ENCODE data around the gene GP1BA.

GP1BA gene

DNA sequence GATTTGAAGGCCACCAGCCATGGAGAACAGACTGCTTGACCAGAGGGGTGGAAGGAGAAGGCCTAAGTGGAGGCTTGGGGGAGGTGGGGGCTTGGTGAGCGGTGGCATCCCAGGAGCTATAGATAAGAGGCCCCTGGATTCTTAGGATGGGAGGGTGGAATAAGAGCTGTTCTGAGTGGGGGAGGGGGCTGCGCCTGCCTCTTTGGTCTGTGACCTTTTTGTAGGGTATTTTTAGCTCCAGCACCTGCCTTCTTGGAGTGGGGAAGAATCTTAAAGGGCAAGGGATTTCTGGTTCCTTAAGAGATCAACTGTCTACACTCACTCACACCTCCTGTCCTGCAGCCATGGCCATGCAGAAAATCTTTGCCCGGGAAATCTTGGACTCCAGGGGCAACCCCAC is 19.4 kb downstream of the GP1BA start:
- peak; percentile 14 for DNase-seq

GRCh38 chr17:4953451-4953961 is 21.4 kb downstream of the GP1BA start:
- DNase-seq: no peak

DNA sequence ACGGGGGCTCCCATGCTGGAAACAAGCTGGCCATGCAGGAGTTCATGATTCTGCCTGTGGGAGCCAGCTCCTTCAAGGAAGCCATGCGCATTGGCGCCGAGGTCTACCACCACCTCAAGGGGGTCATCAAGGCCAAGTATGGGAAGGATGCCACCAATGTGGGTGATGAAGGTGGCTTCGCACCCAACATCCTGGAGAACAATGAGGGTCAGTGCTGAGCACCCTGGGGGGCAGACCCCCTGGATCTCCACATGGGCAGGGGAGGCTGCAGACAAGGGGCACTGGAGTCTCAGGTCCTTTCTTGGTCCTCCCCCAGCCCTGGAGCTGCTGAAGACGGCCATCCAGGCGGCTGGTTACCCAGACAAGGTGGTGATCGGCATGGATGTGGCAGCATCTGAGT is 23.0 kb downstream of the GP1BA start:
- no peak for DNase-seq

- no peak for DNase-seq
These were observed 24.5 kb downstream of the GP1BA start for GRCh38 chr17:4956493-4957061.

GRCh38 chr17:4958102-4958501 is 26.0 kb downstream of the GP1BA start:
- DNase-seq: no peak

- DNase-seq: no peak
These were observed 27.3 kb downstream of the GP1BA start for GRCh38 chr17:4959261-4959965.

DNA sequence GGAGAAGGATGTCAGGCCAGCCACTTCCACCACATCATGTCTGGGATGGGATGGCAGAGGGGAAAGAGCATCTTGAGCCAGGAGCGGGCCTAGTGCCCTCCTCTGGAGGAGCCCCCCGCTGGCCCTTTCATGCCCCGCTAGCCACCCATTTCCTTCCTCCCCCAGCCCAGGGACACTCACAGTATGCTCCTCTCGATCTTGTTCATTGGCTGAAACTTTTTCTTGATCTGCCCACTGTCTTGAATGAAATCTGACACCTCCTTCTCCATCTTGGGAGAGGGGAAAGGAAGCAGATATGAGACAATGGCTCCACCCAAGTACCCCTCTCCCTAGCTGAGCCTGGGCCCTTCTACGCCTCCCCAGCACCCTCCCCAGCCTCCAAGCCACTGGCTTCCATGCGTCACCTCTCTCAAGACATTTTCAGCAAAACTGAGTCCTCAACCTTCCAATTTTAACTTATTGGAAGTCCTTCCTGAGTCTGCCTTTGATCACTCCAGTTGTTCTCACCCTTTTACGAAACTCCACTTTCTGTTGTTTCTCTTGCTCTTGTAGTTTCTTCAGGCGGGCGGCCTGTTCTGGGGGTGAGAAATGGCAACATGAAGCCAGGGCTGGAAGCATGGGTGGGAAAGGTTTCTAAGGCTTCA is 28.3 kb downstream of the GP1BA start:
- no peak for DNase-seq

DNA sequence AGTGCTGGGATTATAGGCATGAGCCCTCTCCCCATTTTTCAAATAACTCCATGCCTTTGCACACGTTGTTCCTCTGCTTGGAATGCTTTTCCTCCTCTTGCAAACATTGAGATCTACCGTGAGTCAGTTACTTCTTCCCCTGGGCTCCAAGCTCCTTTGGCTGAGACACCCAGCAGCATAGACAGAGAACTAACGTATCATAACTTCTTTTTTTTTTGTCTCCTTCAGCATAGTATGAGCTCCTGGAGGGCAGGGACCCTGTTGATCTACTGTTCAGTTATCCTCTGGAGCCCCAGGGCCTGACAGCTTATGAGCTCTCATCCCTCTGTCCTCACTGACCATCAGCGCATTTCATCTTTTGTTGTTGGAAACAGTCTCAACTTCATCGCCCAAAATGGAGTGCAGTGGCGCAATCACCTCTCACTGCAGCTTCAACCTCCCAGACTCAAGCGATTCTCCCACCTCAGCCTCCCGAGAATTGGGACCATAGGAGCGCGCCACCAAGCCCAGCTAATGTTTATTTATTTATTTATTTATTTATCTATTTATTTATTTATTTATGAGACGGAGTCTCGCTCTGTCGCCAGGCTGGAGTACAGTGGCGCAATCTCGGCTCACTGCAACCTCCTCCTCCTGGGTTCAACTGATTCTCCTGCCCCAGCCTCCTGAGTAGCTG is 33.4 kb downstream of the GP1BA start:
- DNase-seq: no peak

GRCh38 chr17:4966844-4967538 is 34.9 kb downstream of the GP1BA start:
- DNase-seq: peak; percentile 100

DNA sequence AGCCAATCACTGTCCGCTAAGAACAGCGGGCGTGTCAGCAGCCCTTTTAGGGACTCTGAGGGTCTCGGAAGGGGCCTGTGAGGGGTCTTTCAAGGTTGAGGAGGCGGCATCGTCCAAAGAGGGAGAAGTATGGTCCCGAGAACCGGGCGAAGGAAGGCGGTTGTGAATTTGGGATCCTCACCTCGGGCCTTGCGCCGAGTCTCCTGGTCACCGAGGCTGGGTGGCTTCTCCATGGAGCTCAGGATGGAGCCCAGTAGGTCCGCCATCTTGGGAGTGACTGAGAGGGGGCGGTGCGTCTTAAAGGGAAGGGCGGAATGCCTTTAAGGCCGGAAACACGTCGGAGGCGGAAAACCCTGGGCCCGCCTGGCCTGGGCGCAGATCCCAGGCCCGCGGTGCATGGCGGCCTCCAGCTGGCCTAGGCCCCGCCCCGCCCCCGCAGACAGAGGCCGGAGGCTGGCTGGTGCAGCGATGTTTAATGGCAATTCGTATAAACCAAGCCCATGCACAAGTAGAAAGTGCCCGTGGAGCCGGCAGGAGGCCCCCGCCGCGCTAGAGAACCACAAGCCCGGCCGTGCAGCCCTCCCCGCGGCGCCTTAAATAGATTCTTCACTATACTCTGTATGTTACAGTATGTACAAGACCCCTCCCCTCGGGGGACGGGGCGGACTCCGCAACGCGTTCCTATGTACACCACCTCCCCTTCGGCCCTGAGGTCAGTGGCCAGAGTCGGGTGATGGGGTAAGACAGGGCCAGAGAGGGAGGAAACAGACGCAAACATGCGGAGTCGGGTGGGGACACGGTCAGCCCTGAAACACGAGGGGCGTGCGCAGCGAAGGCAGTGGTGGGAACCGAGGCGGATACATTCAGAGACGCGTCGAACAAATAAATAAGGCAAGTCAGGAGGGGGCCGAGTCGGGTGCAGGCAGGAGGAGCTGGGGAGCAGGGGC is 35.7 kb downstream of the GP1BA start, which contains the start of gene SPAG7:
Gene SPAG7 (minus strand): TSS at position 279 of the 947 bp plus-strand sequence. CDS start 13 bp downstream, at position 266.
- DNase-seq: peak; percentile 97

DNA sequence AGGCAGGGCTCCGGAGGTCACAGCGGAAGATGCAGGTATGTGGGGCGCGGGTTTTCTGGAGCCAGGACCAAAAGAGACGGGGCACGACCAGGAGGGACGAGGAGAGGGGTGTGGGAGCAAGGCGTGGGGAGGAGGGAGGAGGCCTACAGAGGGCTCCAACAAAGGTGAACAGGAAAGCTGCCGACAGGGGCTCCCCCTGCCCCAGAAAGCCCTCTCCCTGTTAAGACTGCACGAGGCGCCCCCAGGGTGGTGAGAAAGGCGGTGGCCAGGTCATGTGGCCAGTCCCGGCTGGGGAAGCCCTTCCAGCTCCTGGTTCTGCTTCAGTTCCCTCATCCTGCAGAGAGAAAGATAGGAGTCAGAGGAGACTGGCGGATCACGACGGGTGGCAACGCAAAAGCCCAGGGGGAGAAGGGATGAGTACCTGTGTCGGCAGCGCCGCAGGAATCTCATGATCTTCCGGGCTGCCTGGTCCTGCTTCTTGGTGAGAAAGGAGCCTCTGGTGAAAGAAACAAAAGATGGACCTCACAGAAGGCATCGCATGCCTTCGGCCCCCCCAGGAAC is 36.5 kb downstream of the GP1BA start:
- no peak for DNase-seq

DNA sequence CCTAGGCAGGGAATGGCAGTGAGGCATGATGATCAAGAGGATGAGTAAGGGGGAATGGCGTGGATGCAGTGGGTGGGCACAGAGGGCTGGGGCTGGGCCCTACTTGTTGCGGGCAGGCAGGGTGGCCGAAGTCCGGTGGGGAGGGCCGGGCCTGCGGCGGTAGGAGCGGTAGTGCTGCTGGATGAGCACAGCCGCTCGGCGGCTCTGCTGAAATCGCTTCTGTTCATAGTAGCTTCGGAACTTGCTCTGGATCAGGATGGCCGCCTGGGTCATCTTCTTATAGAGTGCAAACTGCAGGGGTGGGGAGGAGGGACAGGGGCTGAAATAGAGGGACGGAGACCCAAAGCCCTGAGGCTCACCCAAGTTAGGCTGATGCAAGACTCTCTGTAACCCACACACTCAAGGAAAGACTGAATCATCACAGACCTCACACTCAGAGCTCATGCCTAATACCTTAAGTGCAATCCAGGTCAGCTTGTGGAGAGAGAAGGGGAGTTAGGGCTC is 37.0 kb downstream of the GP1BA start:
- DNase-seq: no peak

DNA sequence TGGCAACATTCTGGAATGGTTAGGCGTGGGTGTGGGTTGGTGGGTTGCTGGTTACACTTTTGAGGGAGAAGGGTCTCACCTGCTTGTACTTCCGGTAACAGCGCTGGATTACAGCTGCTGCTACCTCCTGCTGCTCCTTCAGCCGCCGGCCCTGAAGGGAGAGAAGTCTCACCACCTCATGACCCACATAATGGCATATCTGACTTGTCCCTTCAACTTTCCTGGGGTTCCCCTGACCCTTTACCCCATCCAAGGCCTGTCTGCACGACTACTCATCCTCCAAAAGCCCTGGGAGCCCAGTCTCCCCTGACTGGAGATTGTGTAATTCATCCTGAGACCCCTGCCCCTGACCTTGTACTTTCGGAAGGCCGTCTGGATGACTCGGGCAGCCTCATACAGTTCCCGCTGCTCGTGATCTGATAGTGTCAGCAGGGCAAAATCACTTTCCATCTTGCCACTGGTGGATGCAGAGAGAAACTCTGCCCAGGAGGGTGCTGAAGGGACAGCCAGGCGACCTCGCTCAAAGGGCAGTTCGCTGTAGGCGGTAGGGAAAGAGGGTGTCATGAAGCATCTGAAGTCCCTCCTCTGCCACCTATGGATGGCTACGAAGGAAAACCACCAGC is 37.6 kb downstream of the GP1BA start:
- DNase-seq: no peak

GRCh38 chr17:4970273-4970672 is 38.2 kb downstream of the GP1BA start:
- no peak for DNase-seq

GRCh38 chr17:4971826-4972225 is 39.7 kb downstream of the GP1BA start:
- no peak for DNase-seq

- no peak for DNase-seq
These were observed 40.2 kb downstream of the GP1BA start for GRCh38 chr17:4972322-4972721.

- no peak for DNase-seq
These were observed 40.7 kb downstream of the GP1BA start for GRCh38 chr17:4972752-4973151.

GRCh38 chr17:4973256-4974114 is 41.4 kb downstream of the GP1BA start:
- DNase-seq: no peak

DNA sequence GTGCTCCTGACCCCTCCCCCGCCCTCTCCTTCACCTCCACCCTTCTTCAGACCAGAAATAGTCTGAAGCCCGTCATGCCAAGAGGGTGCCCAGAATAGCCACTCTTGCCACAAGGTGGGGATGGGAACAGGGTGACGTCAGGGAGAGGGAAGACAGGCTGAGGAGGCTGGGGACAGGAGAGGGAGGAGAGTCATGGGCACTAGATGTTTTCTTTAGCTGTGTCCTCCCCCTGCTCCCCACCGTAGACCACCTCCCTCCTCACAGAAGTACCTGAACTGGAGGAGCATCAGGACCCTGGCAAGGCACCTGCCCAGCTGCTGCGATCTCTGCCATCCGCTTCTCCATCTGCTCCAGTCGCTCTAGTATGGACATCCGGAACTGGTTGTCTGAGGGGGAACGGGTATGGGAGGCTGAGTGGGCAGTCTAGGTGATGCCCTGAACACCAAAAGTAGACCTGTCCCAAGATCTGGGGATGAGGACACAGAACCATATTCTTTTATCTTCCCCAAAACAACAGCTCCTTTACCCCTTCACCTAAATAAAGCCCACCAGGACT is 42.1 kb downstream of the GP1BA start:
- DNase-seq: no peak
